Endodermal cell (in vitro differentiated cells): ENCODE measurements around the gene LEKR1. TPM values are rescaled to one million over a fixed set of nuclear protein-coding genes. Genes with fewer than 3 reads are reported as not detected.
A peak's percentile ranks its signal among the peaks of the same experiment; 100 is the strongest.

Source experiments
- DNase-seq: peaks from one replicate; pipeline ENCODE4 v3.0.0-alpha.2; 2017
- H3K27ac ChIP-seq: 2 replicates; pipeline ENCODE4 v1.5.1; 2013; ENCODE audit warnings: mild to moderate bottlenecking, low read depth, low read length, moderate library complexity
- H3K27me3 ChIP-seq: 2 replicates; pipeline ENCODE4 v1.6.1; 2013; ENCODE audit warnings: mild to moderate bottlenecking, low read length, moderate library complexity; ENCODE audit not compliant: insufficient read depth, control insufficient read depth, poor library complexity, severe bottlenecking
- H3K36me3 ChIP-seq: 2 replicates; pipeline ENCODE4 v1.7.0; 2013; ENCODE audit warnings: mild to moderate bottlenecking, low read length, moderate library complexity; ENCODE audit not compliant: control insufficient read depth, insufficient read depth
- H3K4me1 ChIP-seq: one replicate; pipeline ENCODE4 v1.7.0; 2013; ENCODE audit warnings: low read length; ENCODE audit not compliant: control insufficient read depth, insufficient read depth
- H3K4me3 ChIP-seq: 2 replicates; pipeline ENCODE4 v1.5.1; 2013; ENCODE audit warnings: mild to moderate bottlenecking, low read length, moderate library complexity
- H3K9ac ChIP-seq: 2 replicates; pipeline ENCODE4 v1.6.1; 2013; ENCODE audit warnings: mild to moderate bottlenecking, low read length, moderate library complexity; ENCODE audit not compliant: poor library complexity, severe bottlenecking; ENCODE audit errors: extremely low read depth
- H3K9me3 ChIP-seq: 2 replicates; pipeline ENCODE4 v1.6.1; 2013; ENCODE audit warnings: mild to moderate bottlenecking, low read length, moderate library complexity; ENCODE audit not compliant: control insufficient read depth
- H3K27ac Mint-ChIP-seq: 2 replicates; pipeline ENCODE4 v1.8.0; 2020; ENCODE audit warnings: mixed read lengths
- H3K27me3 Mint-ChIP-seq: 2 replicates; pipeline ENCODE4 v1.8.0; 2021; ENCODE audit warnings: mild to moderate bottlenecking, mixed read lengths; ENCODE audit not compliant: insufficient read depth
- H3K36me3 Mint-ChIP-seq: 2 replicates; pipeline ENCODE4 v1.8.0; 2020; ENCODE audit warnings: low read depth, mixed read lengths
- H3K4me1 Mint-ChIP-seq: 2 replicates; pipeline ENCODE4 v1.8.0; 2020; ENCODE audit warnings: mixed read lengths
- H3K4me3 Mint-ChIP-seq: 2 replicates; pipeline ENCODE4 v1.8.0; 2020; ENCODE audit warnings: mild to moderate bottlenecking, moderate library complexity, mixed read lengths
- H3K9me3 Mint-ChIP-seq: 2 replicates; pipeline ENCODE4 v1.8.0; 2020; ENCODE audit warnings: mild to moderate bottlenecking, mixed read lengths
- CTCF ChIP-seq: fragments of 200-600 bp; sonication (generic); conservative IDR thresholded peaks from 2 replicates; pipeline ENCODE4 v1.5.0; 2021; ENCODE audit warnings: antibody characterized with exemption, mild to moderate bottlenecking
- WGBS, 2 experiments: methylation state at CpG; one replicate each; pipeline versions ENCODE4 v1.1.5 to v1.1.7; 2013; ENCODE audit warnings: missing lambda C conversion rate in 2 of 2, mixed read lengths in 1 of 2; ENCODE audit not compliant: insufficient coverage in 1 of 2, insufficient read length in 1 of 2; 5-methylcytosine and 5-hydroxymethylcytosine counted together
- total RNA-seq, 2 donors: library from RNA; stranded (reverse); fragmentation: NEBNext Ultra II Directional in 1 of 2; extraction: Animal tissue kit (Norgen Biotek cat#: 25700) in 1 of 2; gene quantifications; 2 replicates in 1 of 2; 3 replicates in 1 of 2; pipeline ENCODE4 v1.2.1, GENCODE V29; 2021

LEKR1 gene
- total RNA-seq, 2 donors from 2014 or later = 1.0 to 1.2 TPM

GRCh38 chr3:156816091-156816793 lies 9.9 kb upstream of the LEKR1 start:
- WGBS, 2 experiments = 22 to 27% methylated on average over 7 to 74 of the region's 74 CpGs
- H3K27ac ChIP-seq = peak overlapping the region; percentile 75
- peak overlapping the region; percentile 83 for H3K27ac Mint-ChIP-seq

GRCh38 chr3:156816794-156817645 lies 9.1 kb upstream of the LEKR1 start:
- DNase-seq = peak; percentile 94
- H3K27ac Mint-ChIP-seq = peak overlapping the region; percentile 72
- peaks cover 20% of the 10 kb centered on the region for H3K4me1 Mint-ChIP-seq
- H3K27me3 Mint-ChIP-seq = peaks cover 49% of the 10 kb centered on the region
- peaks cover 4% of the 10 kb centered on the region for H3K4me1 ChIP-seq
- peaks cover 25% of the 10 kb centered on the region for H3K27me3 ChIP-seq
- H3K36me3 ChIP-seq = no peaks in the 10 kb centered on the region
- H3K9me3 Mint-ChIP-seq = peaks cover 6% of the 10 kb centered on the region
- H3K9ac ChIP-seq = peak overlapping the region; percentile 38
- peak overlapping the region; percentile 60 for H3K4me3 Mint-ChIP-seq
- WGBS, 2 experiments = 9 to 11% methylated on average over 41 to 70 of the region's 70 CpGs
- H3K36me3 Mint-ChIP-seq = peaks cover 5% of the 10 kb centered on the region
- H3K27ac ChIP-seq = peak overlapping the region; percentile 75
- TF ChIP-seq CTCF = no peak
- H3K4me3 ChIP-seq = peak overlapping the region; percentile 77
- H3K9me3 ChIP-seq = peaks cover 6% of the 10 kb centered on the region

More at GRCh38 chr3:156816091-156816793, 9.9 kb upstream of the LEKR1 start:
- Histone ChIP-seq H3K9me3 (peaks cover 5% of the 10 kb centered on the region), H3K4me3 (no peak overlapping the region), H3K4me1 (peaks cover 4% of the 10 kb centered on the region), H3K36me3 (no peaks in the 10 kb centered on the region), H3K9ac (peak overlapping the region; percentile 38), H3K27me3 (peaks cover 25% of the 10 kb centered on the region)
- peak; percentile 82 for DNase-seq
- H3K27me3 Mint-ChIP-seq = peaks cover 46% of the 10 kb centered on the region
- peaks cover 25% of the 10 kb centered on the region for H3K4me1 Mint-ChIP-seq
- peak; percentile 40 for TF ChIP-seq CTCF
- no peaks in the 10 kb centered on the region for H3K36me3 Mint-ChIP-seq
- no peaks in the 10 kb centered on the region for H3K9me3 Mint-ChIP-seq
- H3K4me3 Mint-ChIP-seq = peak overlapping the region; percentile 60

GRCh38 chr3:156817646-156818272 lies 8.4 kb upstream of the LEKR1 start:
- Histone ChIP-seq H3K4me1 (peaks cover 2% of the 10 kb centered on the region), H3K27ac (no peak overlapping the region), H3K9ac (no peak overlapping the region), H3K4me3 (peak overlapping the region; percentile 77), H3K9me3 (peaks cover 6% of the 10 kb centered on the region), H3K36me3 (no peaks in the 10 kb centered on the region), H3K27me3 (peaks cover 25% of the 10 kb centered on the region)
- Mint-ChIP-seq H3K4me1 (peaks cover 14% of the 10 kb centered on the region), H3K4me3 (peak overlapping the region; percentile 60), H3K9me3 (peaks cover 9% of the 10 kb centered on the region), H3K27ac (no peak overlapping the region), H3K36me3 (peaks cover 5% of the 10 kb centered on the region), H3K27me3 (peaks cover 50% of the 10 kb centered on the region)
- WGBS, 2 experiments = 77% methylated on average over 5 of the region's 5 CpGs; no CpG with 5 or more reads in 1 of the 2 experiments
- DNase-seq = no peak
- TF ChIP-seq CTCF = no peak
